GM04503 (cell line): ENCODE results near the gene PTGDS.

Experiments used
- DNase-seq: peaks from one replicate; pipeline ENCODE4 v3.0.0-alpha.2; 2012; ENCODE audit warnings: low read depth

The PTGDS gene

GRCh38 chr9:136946228-136947027 lies 30.9 kb upstream of the PTGDS start:
- DNase-seq, result no peak

DNA sequence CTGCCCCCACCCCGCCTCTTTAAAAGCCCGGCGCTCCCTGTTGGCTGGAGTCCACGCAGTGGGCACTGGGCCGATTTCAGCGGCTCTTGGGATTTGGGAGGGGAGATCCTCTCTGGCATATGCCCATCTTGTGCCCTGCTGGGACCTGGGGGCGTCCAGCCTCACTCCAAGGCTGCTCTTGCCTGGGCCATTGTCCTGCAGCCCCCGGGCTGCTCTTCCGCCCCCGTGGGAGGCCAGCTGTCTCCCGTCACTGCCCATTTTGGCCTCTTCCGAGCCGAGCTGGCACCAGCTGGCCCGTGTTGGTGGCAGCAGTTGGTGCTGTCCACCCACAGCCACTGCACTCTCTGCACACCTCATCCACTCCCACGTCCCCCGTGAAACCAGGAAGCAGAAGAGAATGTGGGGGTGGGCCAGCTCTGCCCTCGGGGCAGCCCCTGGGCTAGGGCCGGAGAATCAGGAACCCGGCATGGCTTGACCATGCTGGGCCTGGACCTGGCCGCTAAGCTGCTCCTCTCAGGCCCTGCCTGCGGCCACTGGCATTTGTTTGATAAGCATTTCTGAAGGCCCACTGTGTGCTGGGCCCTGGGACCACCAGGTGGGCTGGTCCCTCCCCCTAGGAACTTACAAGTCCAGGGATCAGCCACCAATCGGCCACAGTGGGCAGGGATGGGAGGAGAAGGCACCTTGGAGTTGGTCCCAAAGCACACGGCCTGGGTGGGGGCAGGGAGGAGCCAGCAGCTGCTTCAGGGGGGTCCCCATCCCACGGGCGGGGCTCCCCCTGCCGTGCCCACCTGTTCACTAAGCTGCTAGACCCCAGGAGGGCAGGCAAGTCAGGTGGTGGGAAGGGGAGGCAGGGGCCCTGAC lies 30.0 kb upstream of the PTGDS start:
- DNase-seq, result no peak

GRCh38 chr9:136947955-136948510 lies 29.3 kb upstream of the PTGDS start:
- no peak for DNase-seq

- no peak for DNase-seq
These were observed 28.0 kb upstream of the PTGDS start for GRCh38 chr9:136949239-136949816.

- DNase-seq, result no peak
These were observed 27.3 kb upstream of the PTGDS start for GRCh38 chr9:136949817-136950655.

DNA sequence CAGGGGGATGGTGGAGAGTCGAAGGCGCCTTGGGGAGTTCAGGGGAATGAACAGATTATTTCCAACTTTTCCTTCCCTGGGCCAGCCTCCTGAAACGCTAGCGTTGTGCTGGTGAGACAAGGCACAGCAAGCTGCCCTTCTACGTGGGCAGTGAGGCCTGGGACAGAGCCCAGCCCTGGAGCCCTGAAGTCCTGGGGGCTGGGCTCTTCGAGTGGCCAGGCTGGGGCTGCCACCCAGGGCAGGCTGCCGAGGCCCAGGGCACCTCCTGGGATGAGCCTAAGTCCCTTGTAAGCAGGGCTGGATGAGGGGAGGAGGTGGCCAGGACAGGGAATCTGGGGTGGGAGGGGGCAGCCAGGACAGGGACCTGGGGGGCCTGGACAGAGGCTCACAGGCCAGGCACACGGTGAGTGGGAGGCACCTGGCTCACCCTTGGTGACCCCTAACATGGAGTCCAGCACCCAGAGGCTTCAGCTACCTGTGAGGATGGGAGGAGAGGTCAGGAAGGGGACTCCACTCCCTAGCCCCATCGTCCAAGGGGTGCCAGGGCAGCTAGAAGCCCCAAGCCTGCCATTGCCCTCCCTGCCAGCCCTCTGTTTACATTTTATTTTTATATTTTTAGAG lies 26.5 kb upstream of the PTGDS start:
- DNase-seq, result no peak

GRCh38 chr9:136951541-136952320 lies 25.6 kb upstream of the PTGDS start, which contains the start of gene LCN12:
Gene LCN12, plus strand, starts transcription at chr9:136952273. Its CDS starts 55 bp downstream, at chr9:136952328.
- no peak for DNase-seq

GRCh38 chr9:136952321-136952850 lies 24.9 kb upstream of the PTGDS start:
- DNase-seq, result no peak

- DNase-seq, result no peak
These were observed 24.2 kb upstream of the PTGDS start for GRCh38 chr9:136952876-136953770.

DNA sequence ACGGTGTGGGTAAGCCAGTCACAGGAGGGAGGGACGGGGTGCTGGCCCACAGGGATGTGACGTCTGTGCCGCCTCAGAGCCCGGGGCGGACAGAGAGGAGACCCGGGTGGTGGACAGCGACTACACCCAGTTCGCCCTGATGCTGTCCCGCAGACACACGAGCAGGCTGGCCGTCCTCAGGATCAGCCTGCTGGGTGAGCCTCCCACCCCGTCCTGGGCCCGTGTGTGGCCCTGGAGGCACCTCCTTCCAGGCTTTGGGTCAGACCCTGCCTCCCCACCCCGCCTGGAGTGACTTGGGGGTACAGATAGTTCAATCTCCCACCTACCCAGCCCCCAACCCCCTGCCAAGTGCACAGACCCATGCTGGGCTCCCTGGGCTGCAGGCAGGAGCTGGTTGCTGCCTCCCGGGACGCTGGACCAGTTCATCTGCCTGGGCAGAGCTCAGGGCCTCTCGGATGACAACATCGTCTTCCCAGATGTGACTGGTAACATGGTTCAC lies 23.5 kb upstream of the PTGDS start:
- DNase-seq, result no peak

GRCh38 chr9:136954270-136955083 lies 22.8 kb upstream of the PTGDS start:
- DNase-seq, result no peak

DNA sequence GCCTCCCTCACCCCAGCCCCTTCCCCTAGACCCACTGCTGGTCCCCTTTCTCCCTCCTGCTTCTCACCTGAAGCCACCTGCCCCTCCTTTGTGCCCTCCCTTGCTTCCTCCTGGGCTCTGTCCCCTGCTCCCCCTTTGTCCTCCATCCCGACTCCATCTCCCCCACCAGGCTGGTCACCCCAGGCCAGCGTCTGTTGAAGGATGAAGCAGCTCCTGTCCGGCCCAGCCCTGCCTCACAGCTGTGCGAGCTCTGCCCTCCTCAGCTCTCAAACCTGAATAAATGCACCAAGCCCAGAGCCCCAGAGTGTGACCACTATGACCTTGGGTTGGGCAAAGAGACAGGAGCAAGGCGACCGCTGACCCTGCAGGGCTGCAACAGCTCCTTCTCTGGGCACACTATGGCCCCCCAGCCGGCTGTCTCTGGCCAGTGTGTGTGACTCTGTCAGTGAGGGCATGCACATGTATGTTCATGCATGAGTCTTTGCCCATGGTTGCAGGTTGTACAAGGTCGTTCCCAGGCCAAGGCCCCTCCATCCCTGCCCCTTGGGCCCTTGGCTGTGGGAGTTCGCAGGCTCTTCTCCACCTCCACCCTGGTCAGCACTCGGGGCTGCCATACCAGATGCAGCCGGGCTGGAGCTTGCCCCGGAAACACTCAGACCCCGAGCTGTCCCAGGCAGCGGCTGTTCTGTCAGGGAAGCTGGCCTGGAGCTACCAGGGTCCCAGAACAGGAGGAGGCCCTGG lies 21.9 kb upstream of the PTGDS start:
- DNase-seq, result no peak

- no peak for DNase-seq
These were observed 21.4 kb upstream of the PTGDS start for GRCh38 chr9:136955943-136956335.

DNA sequence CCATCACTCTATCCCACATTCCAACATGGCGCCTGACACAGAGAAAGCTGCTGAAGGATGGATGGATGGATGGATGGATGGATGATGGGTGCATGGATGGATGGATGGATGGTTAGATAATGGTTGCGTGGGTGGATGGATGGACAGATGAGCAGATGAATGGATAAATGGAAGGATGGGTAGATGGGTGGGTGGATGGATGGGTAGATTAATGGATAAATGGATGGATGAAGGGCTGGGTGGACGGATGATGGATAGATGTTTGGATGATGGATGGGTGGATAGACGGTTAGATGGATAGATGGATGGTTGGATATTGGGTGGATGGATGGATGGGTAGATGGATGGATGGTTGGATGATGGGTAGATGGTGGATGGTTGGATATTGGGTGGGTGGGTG lies 20.7 kb upstream of the PTGDS start:
- DNase-seq, result no peak

DNA sequence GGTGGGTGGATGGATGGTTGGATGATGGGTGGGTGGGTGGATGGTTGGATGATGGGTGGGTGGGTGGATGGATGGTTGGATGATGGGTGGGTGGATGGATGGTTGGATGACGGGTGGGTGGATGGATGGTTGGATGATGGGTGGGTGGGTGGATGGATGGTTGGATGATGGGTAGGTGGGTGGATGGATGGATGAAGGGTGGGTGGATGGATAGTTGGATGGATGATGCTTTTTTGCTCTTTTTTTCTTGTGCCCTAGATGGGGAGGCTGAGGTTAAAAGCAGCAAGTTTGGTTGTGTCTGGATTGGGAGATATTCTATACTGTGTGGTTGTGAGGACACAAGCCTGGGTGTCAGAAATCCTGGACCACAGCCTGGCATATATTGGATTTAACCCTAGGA lies 19.8 kb upstream of the PTGDS start:
- no peak for DNase-seq

DNA sequence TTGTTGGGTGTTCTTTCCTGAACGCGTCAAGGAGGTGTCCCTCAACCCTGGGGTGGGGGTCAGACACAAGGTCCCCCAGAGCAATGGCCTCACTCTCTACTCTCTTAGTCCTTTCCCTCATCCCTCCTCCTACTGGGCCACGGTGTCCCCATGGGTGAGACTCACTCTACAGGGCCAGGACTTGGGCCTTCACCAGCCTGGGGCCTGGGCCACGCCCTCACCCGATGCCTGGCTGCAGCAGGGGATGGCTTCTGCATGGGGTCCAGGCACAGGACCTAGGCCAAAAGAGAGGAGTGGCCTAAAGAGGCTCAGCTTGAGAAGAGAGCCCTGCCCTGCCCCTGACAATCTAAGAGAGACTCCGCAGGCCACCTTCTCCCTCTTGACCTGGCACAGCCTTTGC lies 19.4 kb upstream of the PTGDS start:
- DNase-seq, result no peak

DNA sequence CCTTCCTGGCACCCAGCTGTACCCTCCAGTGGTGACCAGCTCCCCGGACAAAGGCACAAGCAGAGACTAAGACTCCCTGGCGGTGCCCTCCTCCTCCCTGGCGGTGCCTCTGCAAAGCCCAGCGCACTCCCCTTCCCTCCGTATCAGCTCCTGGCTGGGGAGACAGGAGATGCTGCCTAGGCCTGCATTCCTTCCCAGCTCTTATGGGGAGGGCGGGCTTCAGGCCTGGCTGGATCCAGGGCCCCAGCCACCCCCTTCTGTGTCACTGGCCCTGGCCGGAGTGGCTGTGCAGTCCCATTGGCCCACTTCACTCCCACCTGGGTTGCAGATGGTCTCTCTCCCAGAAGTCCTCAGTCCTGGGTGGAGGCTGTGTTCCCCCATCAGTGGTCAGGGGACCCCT lies 18.8 kb upstream of the PTGDS start:
- no peak for DNase-seq
